ENCODE measurements around the gene BCAN. TPM values are rescaled to one million over a fixed set of nuclear protein-coding genes. Genes with fewer than 3 reads are reported as not detected.
"Not testable (repeated sequence)": the region's sequence is repeated elsewhere in the genome, so short reads cannot be mapped to it uniquely, and the experiment has no call there.

The BCAN gene
- total RNA-seq: 0.24 TPM in 1 of 2 replicates, not detected in the other

GRCh38 chr1:156641761-156642264, at the start of gene BCAN:
Gene BCAN (plus strand): TSS chr1:156642117. CDS start chr1:156646055, 3,938 bp downstream.
- no peak for DNase-seq (ENCODE audit: extremely low read depth, low read depth, low spot score)

GRCh38 chr1:156592158-156592909, 49.6 kb upstream of the BCAN start:
- DNase-seq (ENCODE audit: extremely low read depth, low read depth, low spot score): no peak

GRCh38 chr1:156592910-156593660, 48.8 kb upstream of the BCAN start:
- DNase-seq (ENCODE audit: extremely low read depth, low read depth, low spot score): no peak

GRCh38 chr1:156593661-156593989, 48.3 kb upstream of the BCAN start:
- no peak for DNase-seq (ENCODE audit: extremely low read depth, low read depth, low spot score)

GRCh38 chr1:156594190-156594589, 47.7 kb upstream of the BCAN start:
- DNase-seq (ENCODE audit: extremely low read depth, low read depth, low spot score): no peak

- DNase-seq (ENCODE audit: extremely low read depth, low read depth, low spot score): no peak
Measured at GRCh38 chr1:156595016-156595415, 46.9 kb upstream of the BCAN start.

GRCh38 chr1:156596426-156596825, 45.5 kb upstream of the BCAN start:
- no peak for DNase-seq (ENCODE audit: extremely low read depth, low read depth, low spot score)

GRCh38 chr1:156598125-156598524, 43.8 kb upstream of the BCAN start:
- DNase-seq (ENCODE audit: extremely low read depth, low read depth, low spot score): no peak

- no peak for DNase-seq (ENCODE audit: extremely low read depth, low read depth, low spot score)
Measured at GRCh38 chr1:156598731-156599432, 43.0 kb upstream of the BCAN start.

GRCh38 chr1:156599811-156600210, 42.1 kb upstream of the BCAN start:
- DNase-seq (ENCODE audit: extremely low read depth, low read depth, low spot score): no peak

GRCh38 chr1:156600733-156601121, 41.2 kb upstream of the BCAN start:
- no peak for DNase-seq (ENCODE audit: extremely low read depth, low read depth, low spot score)

GRCh38 chr1:156601122-156601830, 40.6 kb upstream of the BCAN start, which contains the start of gene GPATCH4:
Gene GPATCH4 (minus strand): TSS chr1:156601479.
- DNase-seq (ENCODE audit: extremely low read depth, low read depth, low spot score): peak; percentile 70

- no peak for DNase-seq (ENCODE audit: extremely low read depth, low read depth, low spot score)
Measured at GRCh38 chr1:156601892-156602291, 40.0 kb upstream of the BCAN start.

- DNase-seq (ENCODE audit: extremely low read depth, low read depth, low spot score): no peak
Measured at GRCh38 chr1:156602557-156602993, 39.3 kb upstream of the BCAN start.

GRCh38 chr1:156607344-156607743, 34.6 kb upstream of the BCAN start:
- not testable (repeated sequence) for DNase-seq (ENCODE audit: extremely low read depth, low read depth, low spot score)

GRCh38 chr1:156608036-156608674, 33.8 kb upstream of the BCAN start:
- DNase-seq (ENCODE audit: extremely low read depth, low read depth, low spot score): peak; percentile 48

GRCh38 chr1:156608981-156609380, 32.9 kb upstream of the BCAN start:
- no peak for DNase-seq (ENCODE audit: extremely low read depth, low read depth, low spot score)

- not testable (repeated sequence) for DNase-seq (ENCODE audit: extremely low read depth, low read depth, low spot score)
Measured at GRCh38 chr1:156610072-156610471, 31.8 kb upstream of the BCAN start.

GRCh38 chr1:156612666-156613065, 29.3 kb upstream of the BCAN start:
- DNase-seq (ENCODE audit: extremely low read depth, low read depth, low spot score): no peak

GRCh38 chr1:156615946-156616345, 26.0 kb upstream of the BCAN start:
- DNase-seq (ENCODE audit: extremely low read depth, low read depth, low spot score): no peak
